ENCODE data around the gene LAIR2. TPM values are rescaled to one million over a fixed set of nuclear protein-coding genes. Genes with fewer than 3 reads are reported as not detected.

Gene LAIR2
- total and polyA plus RNA-seq, 8 donors: 0.30 TPM; not detected in 7

- Histone ChIP-seq H3K27ac (no peak overlapping the region), H3K4me3 (no peak overlapping the region), H3K36me3 (no peaks in the 10 kb centered on the region), H3K9me3 (no peaks in the 10 kb centered on the region), H3K4me1 (no peaks in the 10 kb centered on the region), H3K27me3 (peaks cover 0 to 26% (median 0%) of the 10 kb centered on the region in 3 donors)
- DNase-seq: peak in 1 of 2 donors; percentile 11
- 72 to 80% (median 75%) methylated on average over 6 of the region's 6 CpGs for WGBS, 5 donors
- TF ChIP-seq POLR2AphosphoS5 (IDR thresholded peaks at IDR 0.05): no peak
- no peak for TF ChIP-seq EP300 (IDR thresholded peaks at IDR 0.05)
- TF ChIP-seq POLR2A (IDR thresholded peaks at IDR 0.05): no peak
- TF ChIP-seq CTCF (IDR thresholded peaks at IDR 0.05): no peak
- intact Hi-C loops (cut with DNase I; ENCODE audit: low total_unique reads): no loop called here
Observed at GRCh38 chr19:54551293-54551692, 48.7 kb downstream of the LAIR2 start.

DNA sequence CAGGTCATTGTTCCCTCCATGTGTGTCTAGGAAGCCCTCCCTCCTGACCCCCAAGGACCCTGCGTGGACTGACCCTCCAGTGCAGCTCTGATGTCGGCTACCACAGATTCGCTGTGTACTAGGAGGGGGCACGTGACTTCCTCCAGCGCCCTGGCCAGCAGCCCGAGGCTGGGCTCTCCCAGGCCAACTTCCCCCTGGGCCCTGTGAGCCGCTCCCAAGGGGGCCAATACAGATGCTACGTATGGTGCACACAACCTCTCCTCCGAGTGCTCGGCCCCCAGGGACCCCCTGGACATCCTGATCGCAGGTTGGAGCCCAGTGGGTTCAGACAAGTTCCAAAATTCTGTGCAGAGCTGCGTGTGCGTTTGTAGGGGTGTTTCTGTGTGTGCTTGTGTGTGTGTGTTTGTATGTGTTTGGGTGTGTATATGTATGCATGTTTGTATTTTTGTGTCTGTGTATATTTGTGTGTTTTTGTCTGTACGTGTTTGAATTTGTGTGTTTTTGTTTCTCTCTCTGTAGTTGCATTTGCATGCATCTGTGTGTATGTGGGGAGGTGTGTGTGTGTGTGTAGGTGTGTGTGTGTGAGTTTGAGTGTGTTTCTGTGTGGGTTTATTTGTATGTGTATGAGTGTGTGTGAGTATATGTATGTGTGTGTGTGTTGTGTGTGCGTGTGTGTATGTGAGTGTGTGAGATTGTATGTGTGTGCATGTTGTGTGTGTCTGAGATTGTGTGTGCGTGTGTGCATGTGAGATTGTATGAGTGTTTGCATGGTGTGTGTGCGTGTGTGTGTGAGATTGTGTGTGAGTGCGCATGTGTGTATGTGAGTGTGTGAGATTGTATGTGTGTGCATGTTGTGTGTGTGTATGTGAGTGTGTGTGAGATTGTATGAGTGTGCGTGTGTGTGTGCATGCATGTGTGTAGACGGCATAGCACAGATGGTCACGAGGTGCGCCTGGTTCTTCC lies 49.6 kb downstream of the LAIR2 start:
- peaks cover 0 to 26% (median 0%) of the 10 kb centered on the region in 3 donors for H3K27me3 ChIP-seq
- intact Hi-C loops (cut with DNase I; ENCODE audit: low total_unique reads): no loop called here
- no peaks in the 10 kb centered on the region for H3K36me3 ChIP-seq
- 75 to 83% (median 80%) methylated on average over 22 of the region's 22 CpGs for WGBS, 5 donors
- H3K9me3 ChIP-seq: no peaks in the 10 kb centered on the region
- DNase-seq: peak in 1 of 2 donors; percentile 7
- H3K4me1 ChIP-seq: no peaks in the 10 kb centered on the region
- no peak overlapping the region for H3K27ac ChIP-seq
- H3K4me3 ChIP-seq: no peak overlapping the region
- TF ChIP-seq CTCF (IDR thresholded peaks at IDR 0.05): no peak
- TF ChIP-seq POLR2A (IDR thresholded peaks at IDR 0.05): no peak
- TF ChIP-seq EP300 (IDR thresholded peaks at IDR 0.05): no peak
- no peak for TF ChIP-seq POLR2AphosphoS5 (IDR thresholded peaks at IDR 0.05)

DNA sequence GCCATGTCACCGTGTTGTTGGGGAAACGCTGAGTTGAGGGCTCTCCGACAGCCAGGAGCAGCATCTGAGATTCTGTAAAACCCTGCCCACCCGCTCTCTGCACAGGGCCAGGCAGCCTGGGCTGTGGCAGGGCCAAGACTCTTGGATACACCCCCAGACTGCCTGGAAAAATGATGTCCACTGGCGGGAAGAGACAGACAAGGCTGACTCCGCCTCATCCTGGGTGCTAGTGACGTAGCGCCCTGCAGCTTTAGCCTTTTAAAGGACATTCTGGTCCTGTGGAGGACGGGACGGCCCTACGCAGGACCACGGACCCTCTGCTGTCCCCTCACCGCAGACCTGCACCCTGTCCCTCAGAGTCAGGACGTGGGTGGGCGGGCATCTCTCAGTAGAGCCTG lies 50.3 kb downstream of the LAIR2 start:
- H3K9me3 ChIP-seq: no peaks in the 10 kb centered on the region
- DNase-seq: no peak
- TF ChIP-seq POLR2AphosphoS5 (IDR thresholded peaks at IDR 0.05) (no peak), CTCF (IDR thresholded peaks at IDR 0.05) (no peak), EP300 (IDR thresholded peaks at IDR 0.05) (no peak), POLR2A (IDR thresholded peaks at IDR 0.05) (no peak)
- 83 to 88% (median 83%) methylated on average over 10 to 15 of the region's 15 CpGs for WGBS, 5 donors
- intact Hi-C loops (cut with DNase I; ENCODE audit: low total_unique reads): no loop called here
- H3K27me3 ChIP-seq: peaks cover 0 to 30% (median 0%) of the 10 kb centered on the region in 3 donors
- H3K36me3 ChIP-seq: no peaks in the 10 kb centered on the region
- H3K4me1 ChIP-seq: no peaks in the 10 kb centered on the region
- H3K27ac ChIP-seq: no peak overlapping the region
- H3K4me3 ChIP-seq: no peak overlapping the region

GRCh38 chr19:54554006-54554405 lies 51.4 kb downstream of the LAIR2 start:
- TF ChIP-seq POLR2A (IDR thresholded peaks at IDR 0.05): no peak
- no peak for TF ChIP-seq EP300 (IDR thresholded peaks at IDR 0.05)
- no peak for TF ChIP-seq POLR2AphosphoS5 (IDR thresholded peaks at IDR 0.05)
- TF ChIP-seq CTCF (IDR thresholded peaks at IDR 0.05): no peak
- 60 to 89% (median 78%) methylated on average over 10 of the region's 10 CpGs for WGBS, 5 donors
- intact Hi-C loops (cut with DNase I; ENCODE audit: low total_unique reads): no loop called here

More at GRCh38 chr19:54554006-54554405, 51.4 kb downstream of the LAIR2 start:
- Histone ChIP-seq H3K27me3 (peaks cover 0 to 40% (median 0%) of the 10 kb centered on the region in 3 donors), H3K4me3 (no peak overlapping the region), H3K9me3 (no peaks in the 10 kb centered on the region), H3K36me3 (no peaks in the 10 kb centered on the region), H3K4me1 (no peaks in the 10 kb centered on the region), H3K27ac (no peak overlapping the region)
- no peak for DNase-seq
